ENCODE measurements around the gene SLC38A6.

SLC38A6 gene

DNA sequence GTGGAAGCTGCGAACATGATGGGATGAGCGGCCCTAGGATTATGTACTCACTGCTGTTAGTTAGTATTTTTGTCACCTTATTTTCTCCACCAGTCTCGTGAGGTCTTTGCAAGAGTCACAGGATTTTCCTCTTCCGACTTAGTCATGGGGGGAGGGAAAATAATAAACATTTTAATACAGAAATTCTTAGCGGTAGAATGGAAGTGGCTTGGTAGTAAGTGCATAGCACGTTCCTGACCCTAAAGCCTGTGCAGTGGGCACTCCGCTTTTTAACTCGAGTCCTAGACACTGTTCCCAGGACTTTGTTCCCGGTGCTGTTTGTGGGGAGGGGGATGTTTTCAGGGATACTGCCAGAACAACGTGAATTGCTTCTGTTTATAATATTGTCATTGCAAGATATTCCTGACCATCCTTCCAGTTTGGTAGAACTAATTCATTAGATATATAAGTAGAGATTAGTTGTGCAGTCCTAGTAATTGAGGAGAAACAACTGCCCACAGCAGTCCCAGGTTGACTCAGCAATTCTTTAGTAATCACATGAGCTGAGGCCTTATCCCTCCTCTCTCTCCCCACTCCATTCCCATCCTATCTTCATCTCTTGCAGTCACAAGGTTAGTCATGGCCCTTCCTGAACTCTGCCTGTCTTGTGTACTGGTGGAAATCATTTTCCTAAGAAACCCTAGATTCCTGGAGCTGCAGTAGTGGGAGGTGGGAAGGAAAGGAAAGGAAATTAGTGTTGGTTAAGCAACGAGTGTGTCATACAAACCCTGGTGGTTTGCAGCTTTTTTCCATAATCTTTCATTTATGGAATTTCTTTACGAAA is 799 bp downstream of the SLC38A6 start:
- peak in 1 of 2 donors; percentile 12 for DNase-seq

DNA sequence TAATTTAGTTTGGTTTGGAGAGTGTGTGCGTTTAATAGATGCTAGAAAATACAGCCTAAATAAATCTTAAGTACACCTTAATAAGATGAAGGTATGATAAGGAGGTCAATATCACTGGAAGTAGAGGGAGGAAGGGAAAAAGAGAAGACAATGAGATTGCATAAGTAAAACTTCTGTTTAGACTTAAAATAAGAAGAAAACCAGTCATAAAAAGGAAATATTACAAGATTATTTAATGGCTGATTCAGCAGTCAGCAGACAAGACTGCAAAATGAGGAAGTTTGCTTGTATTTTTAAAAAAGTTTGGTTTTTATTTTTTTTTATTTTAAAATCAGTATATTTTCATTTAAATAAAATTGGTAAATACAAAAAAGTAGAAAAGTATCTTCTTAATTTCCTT is 3.2 kb downstream of the SLC38A6 start:
- no peak for DNase-seq

GRCh38 chr14:60986500-60986899 is 5.5 kb downstream of the SLC38A6 start:
- no peak for DNase-seq

DNA sequence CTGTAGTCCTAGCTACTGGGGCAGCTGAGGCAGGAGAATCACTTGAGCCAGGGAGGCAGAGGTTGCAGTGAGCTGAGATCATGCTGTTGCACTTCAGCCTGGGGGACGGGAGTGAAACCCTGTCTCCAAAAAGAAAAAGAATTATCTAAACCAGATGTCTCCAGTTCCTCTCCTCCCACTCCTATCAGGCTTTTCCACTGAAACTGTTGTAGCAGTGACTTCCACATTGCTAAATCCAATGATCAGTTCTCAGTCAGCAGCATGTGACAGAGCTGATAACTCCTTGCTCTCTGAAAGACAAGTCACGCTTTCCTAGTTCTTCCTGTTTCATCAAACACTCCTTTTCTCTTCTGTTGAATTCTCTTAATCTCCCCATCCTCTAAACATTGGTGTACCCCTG is 8.6 kb downstream of the SLC38A6 start:
- no peak for DNase-seq

GRCh38 chr14:60998617-60999016 is 17.6 kb downstream of the SLC38A6 start:
- DNase-seq: no peak

DNA sequence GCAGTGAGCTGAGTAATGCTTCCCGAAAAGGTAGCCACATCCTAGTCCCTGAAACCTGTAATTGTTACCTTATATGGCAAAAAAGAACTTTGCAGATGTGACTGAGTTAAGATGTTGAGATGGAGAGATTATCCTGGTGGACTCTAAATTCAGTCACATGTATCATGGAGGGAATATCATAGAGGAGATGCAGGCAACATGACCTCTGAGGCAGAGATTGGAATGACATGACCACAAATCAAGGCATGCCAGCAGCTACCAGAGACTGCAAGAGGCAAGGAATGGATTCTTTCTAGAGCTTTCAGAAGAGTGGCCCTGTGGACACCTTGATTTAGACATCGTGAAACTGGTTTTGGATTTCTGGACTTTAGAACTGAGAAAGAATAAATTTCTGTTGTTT is 18.5 kb downstream of the SLC38A6 start:
- DNase-seq: no peak

DNA sequence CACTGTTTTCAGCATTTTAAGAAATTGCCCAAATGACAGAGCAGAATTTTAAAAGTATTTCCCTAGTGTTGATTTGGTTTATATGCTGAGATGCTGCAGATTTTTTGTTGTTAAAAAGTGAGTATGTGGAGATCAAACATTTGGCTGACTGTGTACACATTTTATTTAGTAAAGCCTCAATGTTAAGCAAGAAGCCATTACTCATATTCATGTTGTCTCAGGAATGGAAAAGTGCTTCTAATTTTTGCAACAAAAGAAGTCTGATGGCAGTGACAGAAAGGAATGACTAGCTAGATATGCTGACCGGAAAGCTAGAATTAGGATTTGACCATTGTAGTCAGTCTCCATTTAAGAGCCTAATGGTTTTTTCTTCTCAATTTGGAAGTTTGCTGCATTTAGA is 22.5 kb downstream of the SLC38A6 start:
- DNase-seq: no peak

DNA sequence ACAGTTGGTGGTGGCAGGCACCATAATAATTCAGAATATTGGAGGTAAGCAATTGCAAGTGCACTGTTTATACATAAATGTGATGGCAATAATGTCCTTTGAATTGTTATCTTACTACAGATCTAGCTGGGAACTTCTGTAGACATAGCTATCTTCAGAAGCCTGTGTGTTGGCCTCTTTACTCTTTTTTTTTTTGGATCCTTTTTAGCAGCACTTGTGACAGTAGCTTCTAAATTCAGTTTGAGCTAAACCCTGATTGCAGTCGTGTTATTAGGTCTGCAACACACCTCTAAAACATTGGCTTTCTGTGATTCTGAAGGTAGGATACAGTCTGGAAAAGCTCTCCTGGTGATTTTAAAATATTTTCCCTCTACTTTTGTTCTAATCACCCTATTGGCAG is 38.5 kb downstream of the SLC38A6 start:
- DNase-seq: no peak

- peak; percentile 53 to 64 for DNase-seq
Measured at GRCh38 chr14:61025251-61026223, 44.5 kb downstream of the SLC38A6 start.

DNA sequence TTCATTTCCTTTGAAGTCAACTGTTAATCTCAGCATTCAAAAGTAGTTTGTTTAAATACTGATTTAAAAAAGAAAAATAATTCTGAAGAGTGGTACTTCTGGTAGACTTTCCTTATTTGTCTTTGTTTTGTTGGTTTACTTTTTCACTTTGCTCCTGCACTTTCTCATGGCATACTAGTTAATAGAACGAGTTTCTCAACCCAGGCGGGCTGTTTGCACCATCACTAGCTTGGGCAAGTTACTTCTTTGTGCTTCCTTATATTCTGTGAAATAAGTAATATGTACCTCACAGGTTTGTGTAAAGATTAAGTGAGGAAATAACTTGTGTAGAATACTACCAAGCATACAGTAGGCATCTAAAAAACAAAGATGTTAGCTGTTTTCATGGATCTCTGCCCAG is 45.5 kb downstream of the SLC38A6 start:
- no peak for DNase-seq

DNA sequence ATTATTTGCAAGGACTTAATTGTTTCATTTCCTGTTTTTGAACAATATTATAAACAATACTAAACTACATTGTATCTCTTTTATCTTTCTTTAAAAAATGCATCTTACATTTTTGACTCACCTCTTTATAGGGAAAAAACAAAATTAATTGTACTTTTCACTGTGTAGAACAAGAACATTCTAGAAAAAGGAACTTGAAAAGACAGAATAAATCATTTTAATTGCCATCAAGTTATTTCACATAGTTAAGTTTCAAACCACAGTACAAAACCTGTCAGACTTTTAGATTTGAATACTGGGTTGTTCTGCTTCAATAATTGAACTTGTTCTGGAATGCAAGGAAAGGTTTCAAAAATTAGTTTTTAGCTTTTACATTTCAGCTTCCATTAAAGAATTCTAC is 50.0 kb downstream of the SLC38A6 start:
- DNase-seq: no peak

DNA sequence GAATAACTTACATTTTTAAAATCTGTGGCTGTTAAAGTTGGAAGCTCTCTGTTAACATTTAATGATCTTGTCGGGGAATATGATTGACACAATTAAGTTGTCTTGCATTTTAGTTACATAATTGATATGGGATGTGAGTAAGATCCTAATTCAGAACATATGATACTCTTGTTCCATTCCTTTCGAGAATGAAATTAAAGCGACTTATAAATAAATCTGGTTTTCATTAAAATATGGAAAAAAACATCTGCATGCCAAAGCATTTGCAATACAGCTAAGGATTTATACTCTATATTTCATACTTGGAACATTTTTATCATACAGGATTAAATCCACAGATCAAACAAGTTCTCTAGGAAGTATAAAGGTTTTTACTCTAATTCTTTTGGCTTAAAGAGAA is 52.0 kb downstream of the SLC38A6 start:
- DNase-seq: no peak

DNA sequence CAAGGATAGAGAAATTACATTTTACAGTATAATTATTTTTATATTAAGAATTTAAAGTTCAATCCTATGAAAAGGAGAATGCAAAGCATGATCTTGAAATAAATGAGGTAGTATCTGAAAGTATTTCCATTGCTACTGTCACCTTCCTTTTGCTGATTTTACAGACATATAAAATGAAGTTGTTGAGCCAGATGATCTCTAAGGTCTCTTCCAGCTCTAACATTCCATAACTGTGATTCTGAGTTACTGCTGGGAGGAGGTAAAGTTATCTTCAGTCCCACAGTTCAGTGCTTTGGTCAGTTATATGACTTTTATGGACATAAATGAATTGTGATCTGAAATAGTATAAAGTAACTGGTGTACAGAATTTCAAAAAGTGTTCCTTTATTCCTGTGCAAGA is 52.8 kb downstream of the SLC38A6 start:
- no peak for DNase-seq

DNA sequence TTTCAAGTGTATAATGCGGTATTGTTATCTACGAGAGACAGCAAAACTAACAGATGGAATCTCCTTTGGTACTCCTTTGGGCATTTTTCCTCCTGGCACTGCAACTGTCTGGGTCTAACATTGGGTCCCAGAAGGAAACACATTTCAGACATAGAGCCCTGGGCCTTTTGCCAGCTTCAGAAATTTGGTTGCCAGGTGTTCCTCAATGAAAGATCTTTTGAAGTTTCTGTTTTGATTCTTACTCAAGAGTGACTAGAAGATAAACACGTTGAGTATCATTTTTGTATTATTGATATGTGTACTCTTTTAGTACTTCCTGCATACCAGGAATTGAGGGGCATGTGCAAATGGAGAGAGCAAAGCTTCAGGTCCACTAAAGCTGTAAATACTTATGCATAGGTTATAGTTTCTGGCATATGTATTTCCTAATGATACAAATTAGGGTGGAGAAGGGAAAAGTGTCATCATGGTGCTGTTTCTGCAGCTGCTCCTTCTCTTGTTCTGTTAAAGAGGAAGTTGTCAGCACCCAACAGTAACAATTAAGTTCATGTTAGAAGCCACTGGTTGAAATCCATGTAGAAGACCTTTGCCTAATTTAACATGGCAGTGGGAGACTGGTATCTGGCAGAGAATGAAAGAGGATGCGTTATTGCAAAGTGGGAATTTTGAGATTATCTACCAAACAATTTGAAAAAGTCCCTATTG is 53.5 kb downstream of the SLC38A6 start:
- DNase-seq: no peak

- no peak for DNase-seq
Measured at GRCh38 chr14:61037215-61037614, 56.2 kb downstream of the SLC38A6 start.

- no peak for DNase-seq
Measured at GRCh38 chr14:61041704-61042103, 60.7 kb downstream of the SLC38A6 start.

DNA sequence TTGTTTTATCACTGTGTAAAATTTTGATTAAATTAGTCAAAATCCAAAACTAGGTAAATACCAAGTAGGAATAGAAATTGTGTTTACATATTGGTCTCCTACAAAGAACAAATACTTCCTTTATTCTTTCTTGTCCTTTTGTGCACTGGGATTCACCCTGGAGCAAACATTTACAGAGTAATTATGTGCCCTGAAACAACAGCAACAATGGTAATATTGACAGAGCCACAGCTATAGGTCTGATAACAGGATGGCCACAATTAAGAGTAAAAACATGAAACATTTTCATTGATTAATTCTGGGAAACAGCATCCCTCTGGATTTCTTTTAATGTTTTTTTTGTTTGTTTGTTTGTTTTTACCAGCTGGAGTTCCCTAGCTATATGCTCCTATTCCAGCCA is 61.2 kb downstream of the SLC38A6 start:
- DNase-seq: no peak

DNA sequence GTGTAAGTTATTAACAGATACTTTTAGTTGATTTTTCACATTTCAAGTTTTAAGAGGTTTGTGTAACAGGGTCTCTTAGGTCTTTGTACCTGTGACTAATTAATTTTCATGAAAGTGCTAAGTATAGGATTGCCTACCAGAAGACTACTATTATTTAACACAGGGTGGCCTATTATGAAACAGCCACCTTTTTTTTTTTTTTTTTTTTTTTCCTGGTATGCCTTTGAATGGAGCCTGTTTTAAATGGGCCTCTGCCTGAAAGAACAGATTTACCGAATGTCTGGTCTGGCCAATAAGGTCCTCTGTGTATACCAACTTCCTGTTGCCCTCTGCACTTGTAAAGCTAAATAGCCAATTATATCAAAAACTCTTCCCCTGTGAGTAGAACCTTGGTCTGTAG is 62.5 kb downstream of the SLC38A6 start:
- no peak for DNase-seq

DNA sequence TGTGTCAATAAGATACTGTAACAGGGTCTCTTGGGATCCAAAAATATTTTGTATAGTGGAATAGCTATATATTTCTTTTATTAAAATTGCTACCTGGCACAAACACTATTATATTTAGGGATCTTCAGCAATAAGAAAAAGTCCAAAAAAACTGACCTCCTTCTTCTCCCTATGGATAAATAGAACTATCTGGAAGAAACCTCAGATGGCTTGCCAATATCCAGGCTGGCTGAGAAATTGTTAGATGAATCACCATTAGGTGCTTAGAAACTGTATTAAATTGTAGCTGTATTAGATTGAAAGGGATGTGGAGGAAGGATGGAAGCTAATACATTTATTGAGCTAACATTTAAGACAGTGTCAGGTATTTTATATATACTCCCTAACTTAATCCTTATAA is 66.0 kb downstream of the SLC38A6 start:
- DNase-seq: no peak

- no peak for DNase-seq
Measured at GRCh38 chr14:61048640-61049039, 67.6 kb downstream of the SLC38A6 start.

- no peak for DNase-seq
Measured at GRCh38 chr14:61050417-61050816, 69.4 kb downstream of the SLC38A6 start.

DNA sequence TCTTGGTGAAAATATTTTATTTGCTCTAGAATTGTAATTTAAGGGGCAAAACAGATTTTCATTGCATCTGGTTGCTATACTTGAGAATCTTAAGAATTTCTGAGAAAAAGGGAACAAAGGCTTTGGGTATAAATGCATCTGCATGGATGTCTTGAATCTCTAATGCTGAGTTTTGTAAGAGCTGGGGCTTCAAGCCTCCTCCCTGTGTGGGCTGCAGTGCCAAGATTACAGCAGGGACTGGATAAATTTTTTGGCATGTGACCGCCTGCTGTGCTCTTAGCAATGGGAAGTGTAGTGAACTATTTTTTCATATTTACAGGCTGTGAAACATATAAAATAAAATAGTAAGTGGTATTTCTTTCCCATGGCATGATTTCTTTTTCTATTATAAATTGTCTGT is 70.0 kb downstream of the SLC38A6 start:
- DNase-seq: no peak

DNA sequence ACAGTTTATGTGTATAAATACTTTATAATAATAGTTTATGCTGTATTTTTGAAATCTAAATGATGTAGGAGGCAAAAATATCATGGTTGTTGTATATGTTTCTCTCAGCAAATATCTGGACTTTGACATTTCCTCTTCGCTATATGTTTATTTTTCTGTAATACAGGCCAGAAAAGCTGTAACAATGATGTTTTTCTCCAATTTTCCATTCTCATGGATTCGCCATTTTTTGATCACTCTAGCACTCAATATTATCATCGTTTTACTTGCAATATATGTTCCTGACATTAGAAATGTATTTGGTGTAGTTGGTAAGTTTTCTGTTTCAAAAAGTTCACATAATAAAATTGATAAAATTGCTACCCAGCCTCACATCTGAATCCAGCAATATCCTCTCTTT is 70.6 kb downstream of the SLC38A6 start:
- no peak for DNase-seq
